K562 (cell line): ENCODE results near the gene SFXN5. TPM values are rescaled to one million over a fixed set of nuclear protein-coding genes. Genes with fewer than 3 reads are reported as not detected.

Experiments used
- ASH1L ChIP-seq: fragments of 450-650 bp; IDR thresholded peaks from 2 replicates; pipeline ENCODE4 v1.6.1; 2018; ENCODE audit warnings: borderline replicate concordance, mild to moderate bottlenecking, low read depth; ENCODE audit not compliant: partially characterized antibody
- CHD1 ChIP-seq: fragments of 200-600 bp; sonication (generic); IDR thresholded peaks from one replicate; pipeline ENCODE4 v1.6.1; 2012; ENCODE audit warnings: mild to moderate bottlenecking, moderate library complexity, low read length, inconsistent platforms
- CREB1 ChIP-seq, 2 experiments: sonication (generic) in 1 of 2; formaldehyde crosslinking in 1 of 2; IDR thresholded peaks; 2 replicates each; pipeline versions ENCODE4 v1.6.1 to v1.8.0; 2012 to 2022; ENCODE audit warnings: inconsistent platforms in 1 of 2, mild to moderate bottlenecking in 1 of 2, missing genetic modification reagents in 1 of 2, moderate library complexity in 1 of 2
- JUND ChIP-seq, 2 experiments: IDR thresholded peaks; 2 replicates in 1 of 2; 3 replicates in 1 of 2; pipeline ENCODE4 v1.6.1; 2011; ENCODE audit warnings: borderline replicate concordance in 2 of 2, low read depth in 2 of 2, low read length in 2 of 2, improper control_type of control experiment in 1 of 2, missing biosample characterization in 1 of 2, missing genetic modification characterization in 1 of 2, missing genetic modification reagents in 1 of 2
- KDM1A ChIP-seq, 2 experiments: fragments of 450-650 bp; IDR thresholded peaks; 2 replicates each; pipeline ENCODE4 v1.6.1; 2016; ENCODE audit warnings: mild to moderate bottlenecking in 2 of 2
- KDM5B ChIP-seq: fragments of 200-600 bp; sonication (generic); IDR thresholded peaks from 2 replicates; pipeline ENCODE4 v1.6.1; 2012; ENCODE audit warnings: low read depth, mild to moderate bottlenecking, moderate library complexity, low read length, control low read depth, inconsistent platforms; ENCODE audit not compliant: insufficient replicate concordance
- NRF1 ChIP-seq, 2 experiments: fragments of 450-650 bp; IDR thresholded peaks in 1 of 2; conservative IDR thresholded peaks in 1 of 2; 2 replicates each; pipeline ENCODE4 v1.6.1; 2014; ENCODE audit warnings: mild to moderate bottlenecking in 2 of 2
- RBM17 ChIP-seq: fragments of 200-400 bp; formaldehyde crosslinking; IDR thresholded peaks from 2 replicates; pipeline ENCODE4 v1.6.1; 2017; ENCODE audit warnings: low read depth, mild to moderate bottlenecking, low read length, borderline replicate concordance
- RBM22 ChIP-seq: fragments of 200-400 bp; formaldehyde crosslinking; IDR thresholded peaks from 2 replicates; pipeline ENCODE4 v1.6.1; 2018; ENCODE audit warnings: low read length, low read depth; ENCODE audit not compliant: poor library complexity, severe bottlenecking
- SLC30A9 ChIP-seq: fragments of 250-450 bp; sonication (Bioruptor Pico); IDR thresholded peaks from 2 replicates; pipeline ENCODE4 v1.8.0; 2022; ENCODE audit warnings: mild to moderate bottlenecking, moderate library complexity
- TCF7L2 ChIP-seq: fragments of 150-350 bp; IDR thresholded peaks from 2 replicates; pipeline ENCODE4 v1.6.1; 2016; ENCODE audit warnings: low read depth, mild to moderate bottlenecking, low read length, moderate library complexity
- ZFP1 ChIP-seq: fragments of 450-650 bp; formaldehyde crosslinking; IDR thresholded peaks from 2 replicates; pipeline ENCODE4 v1.4.0; 2020; ENCODE audit warnings: mild to moderate bottlenecking, mixed read lengths
- ZKSCAN1 ChIP-seq: fragments of 150-350 bp; IDR thresholded peaks from 2 replicates; pipeline ENCODE4 v1.6.1; 2016; ENCODE audit warnings: low read depth, low read length
- ZNF217 ChIP-seq: sonication (generic); formaldehyde crosslinking; IDR thresholded peaks from 2 replicates; pipeline ENCODE4 v1.8.0; 2022; ENCODE audit warnings: mild to moderate bottlenecking, missing genetic modification reagents
- ZNF586 ChIP-seq: fragments of 450-650 bp; formaldehyde crosslinking; conservative IDR thresholded peaks from 2 replicates; pipeline ENCODE4 v1.4.0; 2020; ENCODE audit warnings: mild to moderate bottlenecking, moderate library complexity
- ZNF785 ChIP-seq: fragments of 250-450 bp; sonication (Bioruptor Pico); IDR thresholded peaks from 2 replicates; pipeline ENCODE4 v1.4.0; 2020; ENCODE audit warnings: mild to moderate bottlenecking
- polyA plus RNA-seq, 8 experiments: library from polyadenylated mRNA; depleted of rRNA in 4 of 8; stranded (reverse) in 5 of 8; unstranded in 3 of 8; fragments of >200 nt; fragmentation: Nextera tagmentation in 2 of 8; fragmentation: Illumina TruSeq in 1 of 8; extraction: Ambion mirVana in 2 of 8; extraction: Trizol in 1 of 8; gene quantifications; 2 replicates each; pipeline versions ENCODE4 v1.2.1 to v1.2.3, GENCODE V29; 2011 to 2014; ENCODE audit warnings: inconsistent platforms in 1 of 8, missing spikeins in 1 of 8
- total RNA-seq, 7 experiments: library from RNA; depleted of rRNA in 6 of 7; stranded (reverse); fragments of >200 nt in 6 of 7; fragmentation: Illumina TruSeq in 2 of 7; extraction: Trizol in 2 of 7; gene quantifications; 2 replicates each; pipeline versions ENCODE4 v1.2.1 to v1.2.3, GENCODE V29; 2011 to 2021; ENCODE audit warnings: low replicate concordance in 1 of 7
- TF ChIP-seq, protein P1 (sequence below), 2 experiments: fragments of 450-650 bp; IDR thresholded peaks; 2 replicates each; pipeline ENCODE4 v1.6.1; 2018; ENCODE audit warnings: mild to moderate bottlenecking in 2 of 2, low read depth in 1 of 2; ENCODE audit not compliant: partially characterized antibody in 2 of 2
- TF ChIP-seq, protein P2 (sequence below): fragments of 450-650 bp; formaldehyde crosslinking; IDR thresholded peaks from 2 replicates; pipeline ENCODE4 v1.4.0; 2022; ENCODE audit warnings: mild to moderate bottlenecking, moderate library complexity
- TF ChIP-seq, protein P3 (sequence below), 2 experiments: fragments of 450-650 bp; IDR thresholded peaks; 2 replicates each; pipeline ENCODE4 v1.6.1; 2016

The SFXN5 gene
- total and polyA plus RNA-seq, 9 of the 15 experiments (the other 6 are each of a cell fraction or from before 2014, with no cell fraction given): 8.3 to 22.6 (median 16.0) TPM

DNA sequence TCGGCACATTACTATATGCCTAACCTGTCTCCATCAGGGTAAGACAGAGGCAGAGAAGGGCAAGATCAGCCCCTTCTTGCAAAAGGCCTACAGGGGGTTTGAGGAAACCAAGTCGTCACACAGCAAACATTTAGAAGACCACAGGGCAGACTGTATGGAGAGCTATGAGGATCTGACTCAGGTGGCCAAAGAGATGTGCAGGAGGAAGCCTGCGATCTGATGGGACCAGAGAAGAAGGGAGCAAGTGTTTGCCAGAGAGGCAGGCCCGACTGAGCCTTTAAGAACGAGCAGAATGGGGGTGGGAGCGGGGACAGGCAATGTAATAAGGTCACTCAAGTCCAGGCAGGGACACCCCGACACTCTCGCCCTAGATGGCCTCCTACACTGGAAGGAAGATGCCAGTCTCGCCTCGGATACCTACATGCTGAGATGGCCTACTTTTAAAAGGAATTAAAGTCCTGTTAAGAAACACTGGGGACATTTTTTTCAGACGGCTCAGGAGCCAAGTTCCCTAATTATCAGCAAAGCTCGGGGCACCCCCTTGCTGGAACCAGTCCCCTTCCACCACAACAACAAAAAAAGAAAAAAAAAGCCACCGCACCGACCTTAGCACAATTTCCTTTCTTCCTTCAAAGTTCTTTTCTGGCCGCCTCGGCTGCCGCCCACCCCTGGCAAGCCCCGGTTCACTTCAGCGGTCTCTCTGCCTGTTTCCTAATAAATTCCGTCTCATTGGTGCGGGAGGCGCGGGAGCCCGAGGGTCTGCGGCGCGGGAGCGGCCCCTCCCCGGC, 1.5 kb downstream of the SFXN5 start (continued):
- TF ChIP-seq, protein P1, sequence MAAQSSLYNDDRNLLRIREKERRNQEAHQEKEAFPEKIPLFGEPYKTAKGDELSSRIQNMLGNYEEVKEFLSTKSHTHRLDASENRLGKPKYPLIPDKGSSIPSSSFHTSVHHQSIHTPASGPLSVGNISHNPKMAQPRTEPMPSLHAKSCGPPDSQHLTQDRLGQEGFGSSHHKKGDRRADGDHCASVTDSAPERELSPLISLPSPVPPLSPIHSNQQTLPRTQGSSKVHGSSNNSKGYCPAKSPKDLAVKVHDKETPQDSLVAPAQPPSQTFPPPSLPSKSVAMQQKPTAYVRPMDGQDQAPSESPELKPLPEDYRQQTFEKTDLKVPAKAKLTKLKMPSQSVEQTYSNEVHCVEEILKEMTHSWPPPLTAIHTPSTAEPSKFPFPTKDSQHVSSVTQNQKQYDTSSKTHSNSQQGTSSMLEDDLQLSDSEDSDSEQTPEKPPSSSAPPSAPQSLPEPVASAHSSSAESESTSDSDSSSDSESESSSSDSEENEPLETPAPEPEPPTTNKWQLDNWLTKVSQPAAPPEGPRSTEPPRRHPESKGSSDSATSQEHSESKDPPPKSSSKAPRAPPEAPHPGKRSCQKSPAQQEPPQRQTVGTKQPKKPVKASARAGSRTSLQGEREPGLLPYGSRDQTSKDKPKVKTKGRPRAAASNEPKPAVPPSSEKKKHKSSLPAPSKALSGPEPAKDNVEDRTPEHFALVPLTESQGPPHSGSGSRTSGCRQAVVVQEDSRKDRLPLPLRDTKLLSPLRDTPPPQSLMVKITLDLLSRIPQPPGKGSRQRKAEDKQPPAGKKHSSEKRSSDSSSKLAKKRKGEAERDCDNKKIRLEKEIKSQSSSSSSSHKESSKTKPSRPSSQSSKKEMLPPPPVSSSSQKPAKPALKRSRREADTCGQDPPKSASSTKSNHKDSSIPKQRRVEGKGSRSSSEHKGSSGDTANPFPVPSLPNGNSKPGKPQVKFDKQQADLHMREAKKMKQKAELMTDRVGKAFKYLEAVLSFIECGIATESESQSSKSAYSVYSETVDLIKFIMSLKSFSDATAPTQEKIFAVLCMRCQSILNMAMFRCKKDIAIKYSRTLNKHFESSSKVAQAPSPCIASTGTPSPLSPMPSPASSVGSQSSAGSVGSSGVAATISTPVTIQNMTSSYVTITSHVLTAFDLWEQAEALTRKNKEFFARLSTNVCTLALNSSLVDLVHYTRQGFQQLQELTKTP (IDR thresholded peaks at IDR 0.05; ENCODE audit: low read depth in 1 of 2, partially characterized antibody in 2 of 2): peak in 1 of 2 experiments; percentile 16
- no peak for TF ChIP-seq SLC30A9 (CRISPR knock-in tag)
- TF ChIP-seq, protein P2, sequence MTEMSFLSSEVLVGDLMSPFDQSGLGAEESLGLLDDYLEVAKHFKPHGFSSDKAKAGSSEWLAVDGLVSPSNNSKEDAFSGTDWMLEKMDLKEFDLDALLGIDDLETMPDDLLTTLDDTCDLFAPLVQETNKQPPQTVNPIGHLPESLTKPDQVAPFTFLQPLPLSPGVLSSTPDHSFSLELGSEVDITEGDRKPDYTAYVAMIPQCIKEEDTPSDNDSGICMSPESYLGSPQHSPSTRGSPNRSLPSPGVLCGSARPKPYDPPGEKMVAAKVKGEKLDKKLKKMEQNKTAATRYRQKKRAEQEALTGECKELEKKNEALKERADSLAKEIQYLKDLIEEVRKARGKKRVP: no peak
- peak in 1 of 2 experiments; percentile 29; a peak in 1 of 4 replicates for TF ChIP-seq KDM1A (IDR thresholded peaks at IDR 0.05)
- no peak for TF ChIP-seq ZNF586 (CRISPR knock-in tag)
- TF ChIP-seq, protein P3, sequence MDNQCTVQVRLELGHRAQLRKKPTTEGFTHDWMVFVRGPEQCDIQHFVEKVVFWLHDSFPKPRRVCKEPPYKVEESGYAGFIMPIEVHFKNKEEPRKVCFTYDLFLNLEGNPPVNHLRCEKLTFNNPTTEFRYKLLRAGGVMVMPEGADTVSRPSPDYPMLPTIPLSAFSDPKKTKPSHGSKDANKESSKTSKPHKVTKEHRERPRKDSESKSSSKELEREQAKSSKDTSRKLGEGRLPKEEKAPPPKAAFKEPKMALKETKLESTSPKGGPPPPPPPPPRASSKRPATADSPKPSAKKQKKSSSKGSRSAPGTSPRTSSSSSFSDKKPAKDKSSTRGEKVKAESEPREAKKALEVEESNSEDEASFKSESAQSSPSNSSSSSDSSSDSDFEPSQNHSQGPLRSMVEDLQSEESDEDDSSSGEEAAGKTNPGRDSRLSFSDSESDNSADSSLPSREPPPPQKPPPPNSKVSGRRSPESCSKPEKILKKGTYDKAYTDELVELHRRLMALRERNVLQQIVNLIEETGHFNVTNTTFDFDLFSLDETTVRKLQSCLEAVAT (IDR thresholded peaks at IDR 0.05): peak in 1 of 2 experiments; percentile 34; a peak in 1 of 4 replicates
- TF ChIP-seq CREB1 (IDR thresholded peaks at IDR 0.05): no peak
- TF ChIP-seq CREB1 (CRISPR knock-in tag; IDR thresholded peaks at IDR 0.05): no peak
- no peak for TF ChIP-seq ZFP1 (CRISPR knock-in tag)
- no peak for TF ChIP-seq TCF7L2
- no peak for TF ChIP-seq ASH1L
- TF ChIP-seq CHD1: peak; percentile 57
- TF ChIP-seq JUND (IDR thresholded peaks at IDR 0.05; ENCODE audit: borderline replicate concordance, low read depth, low read length): 0 out of 2 replicates have a peak, but pooled peaks have one; percentile 0
- TF ChIP-seq JUND (tag; IDR thresholded peaks at IDR 0.05; ENCODE audit: borderline replicate concordance, low read depth, low read length): no peak
- TF ChIP-seq ZNF217 (CRISPR knock-in tag): no peak
- TF ChIP-seq NRF1 (conservative IDR thresholded peaks at IDR 0.05 in 1 of 2, IDR thresholded peaks at IDR 0.05 in 1 of 2): no peak; a peak in 1 of 4 replicates
- no peak for TF ChIP-seq RBM17
- TF ChIP-seq ZNF785 (CRISPR knock-in tag): no peak
- TF ChIP-seq ZKSCAN1: no peak
- TF ChIP-seq RBM22: no peak
- peak; percentile 35 for TF ChIP-seq KDM5B
